DMS 273 (cell line): ENCODE results near the gene DCPS.
"Not testable (repeated sequence)": the region's sequence is repeated elsewhere in the genome, so short reads cannot be mapped to it uniquely, and the experiment has no call there.

Experiments used
- DNase-seq: peaks from one replicate; lab custom pipeline; 2025; ENCODE audit not compliant: unreplicated experiment; lab: John Stamatoyannopoulos, UW

Gene DCPS

GRCh38 chr11:126378763-126379162 is 74.9 kb downstream of the DCPS start:
- DNase-seq: peak; percentile 3

- DNase-seq: no peak
Measured at GRCh38 chr11:126380909-126381308, 77.0 kb downstream of the DCPS start.

- DNase-seq: not testable (repeated sequence)
Measured at GRCh38 chr11:126381960-126382359, 78.1 kb downstream of the DCPS start.

- not testable (repeated sequence) for DNase-seq
Measured at GRCh38 chr11:126382641-126383040, 78.8 kb downstream of the DCPS start.

- no peak for DNase-seq
Measured at GRCh38 chr11:126383339-126384335, 79.8 kb downstream of the DCPS start.

- no peak for DNase-seq
Measured at GRCh38 chr11:126384449-126385070, 80.7 kb downstream of the DCPS start.

GRCh38 chr11:126385991-126386728 is 82.3 kb downstream of the DCPS start:
- no peak for DNase-seq

GRCh38 chr11:126386729-126387071 is 82.8 kb downstream of the DCPS start:
- DNase-seq: not testable (repeated sequence)

GRCh38 chr11:126387857-126388256 is 84.0 kb downstream of the DCPS start:
- no peak for DNase-seq

GRCh38 chr11:126390272-126390867 is 86.5 kb downstream of the DCPS start:
- no peak for DNase-seq

- no peak for DNase-seq
Measured at GRCh38 chr11:126391286-126391954, 87.6 kb downstream of the DCPS start.

GRCh38 chr11:126391970-126392632 is 88.2 kb downstream of the DCPS start:
- DNase-seq: no peak

GRCh38 chr11:126392633-126393013 is 88.8 kb downstream of the DCPS start:
- DNase-seq: no peak

- no peak for DNase-seq
Measured at GRCh38 chr11:126393143-126393542, 89.3 kb downstream of the DCPS start.

GRCh38 chr11:126394036-126394435 is 90.2 kb downstream of the DCPS start:
- DNase-seq: no peak

GRCh38 chr11:126394634-126395072 is 90.8 kb downstream of the DCPS start:
- DNase-seq: not testable (repeated sequence)
